VCaP (cell line): ENCODE results near the gene GRK4.
"Not testable (repeated sequence)": the region's sequence is repeated elsewhere in the genome, so short reads cannot be mapped to it uniquely, and the experiment has no call there.

Experiments used
- H3K27ac ChIP-seq: fragments of 450-650 bp; 2 replicates; pipeline ENCODE4 v1.5.1; 2017
- TF ChIP-seq, protein P1 (sequence below): fragments of 450-650 bp; conservative IDR thresholded peaks from 2 replicates; pipeline ENCODE4 v1.5.1; 2017; ENCODE audit warnings: mild to moderate bottlenecking, moderate library complexity

The GRK4 gene

DNA sequence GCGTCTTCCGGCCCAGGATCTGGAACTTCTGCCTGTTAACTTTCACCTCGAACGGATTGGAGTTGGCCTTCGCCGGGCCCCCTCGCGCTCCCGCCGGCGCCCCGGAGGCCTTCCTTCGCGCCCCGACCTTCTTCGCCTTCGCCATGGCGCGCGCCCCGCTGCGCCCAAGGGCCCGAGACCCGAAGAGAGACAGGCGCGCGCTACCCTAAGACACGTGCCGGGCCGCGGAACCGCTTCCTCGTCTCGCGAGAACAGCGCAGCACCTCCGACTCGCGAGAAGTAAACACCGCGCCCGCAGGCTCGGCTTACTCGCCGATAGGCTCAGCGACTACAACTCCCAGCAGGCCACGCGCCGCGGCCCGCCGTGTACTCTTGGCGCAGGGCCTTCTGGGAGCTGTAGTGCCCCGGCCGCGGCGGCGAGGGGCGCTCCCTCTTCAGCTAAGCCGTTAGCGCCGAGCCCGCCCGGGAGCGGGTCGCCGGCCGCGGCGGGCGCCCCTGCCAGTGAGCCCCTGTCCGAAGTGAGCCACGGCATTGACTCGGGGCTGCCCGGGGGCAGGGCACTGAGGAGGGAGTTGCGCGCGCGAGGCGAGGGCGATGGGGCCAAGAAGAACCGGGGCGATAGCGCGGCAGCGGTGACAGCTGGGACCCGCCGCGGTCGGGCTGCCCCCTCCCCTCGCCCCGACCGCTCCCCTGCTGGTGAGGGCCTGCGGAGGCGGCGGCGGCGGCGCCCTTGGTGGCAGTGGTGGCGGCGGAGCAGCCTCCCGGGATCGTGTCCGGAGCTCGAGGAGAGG, at the start of gene GRK4, which contains the start of gene NOP14:
GRK4 (plus strand) TSS at position 397 of the 791 bp plus-strand sequence. CDS start 500 bp downstream, outside the sequence.
NOP14 (minus strand) TSS at position 232 of the 791 bp plus-strand sequence; CDS start at position 145, 87 bp downstream.
- TF ChIP-seq, protein P1, sequence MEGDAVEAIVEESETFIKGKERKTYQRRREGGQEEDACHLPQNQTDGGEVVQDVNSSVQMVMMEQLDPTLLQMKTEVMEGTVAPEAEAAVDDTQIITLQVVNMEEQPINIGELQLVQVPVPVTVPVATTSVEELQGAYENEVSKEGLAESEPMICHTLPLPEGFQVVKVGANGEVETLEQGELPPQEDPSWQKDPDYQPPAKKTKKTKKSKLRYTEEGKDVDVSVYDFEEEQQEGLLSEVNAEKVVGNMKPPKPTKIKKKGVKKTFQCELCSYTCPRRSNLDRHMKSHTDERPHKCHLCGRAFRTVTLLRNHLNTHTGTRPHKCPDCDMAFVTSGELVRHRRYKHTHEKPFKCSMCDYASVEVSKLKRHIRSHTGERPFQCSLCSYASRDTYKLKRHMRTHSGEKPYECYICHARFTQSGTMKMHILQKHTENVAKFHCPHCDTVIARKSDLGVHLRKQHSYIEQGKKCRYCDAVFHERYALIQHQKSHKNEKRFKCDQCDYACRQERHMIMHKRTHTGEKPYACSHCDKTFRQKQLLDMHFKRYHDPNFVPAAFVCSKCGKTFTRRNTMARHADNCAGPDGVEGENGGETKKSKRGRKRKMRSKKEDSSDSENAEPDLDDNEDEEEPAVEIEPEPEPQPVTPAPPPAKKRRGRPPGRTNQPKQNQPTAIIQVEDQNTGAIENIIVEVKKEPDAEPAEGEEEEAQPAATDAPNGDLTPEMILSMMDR: peak; percentile 42
- H3K27ac ChIP-seq: peak within 1 kb of the TSS; percentile 91

DNA sequence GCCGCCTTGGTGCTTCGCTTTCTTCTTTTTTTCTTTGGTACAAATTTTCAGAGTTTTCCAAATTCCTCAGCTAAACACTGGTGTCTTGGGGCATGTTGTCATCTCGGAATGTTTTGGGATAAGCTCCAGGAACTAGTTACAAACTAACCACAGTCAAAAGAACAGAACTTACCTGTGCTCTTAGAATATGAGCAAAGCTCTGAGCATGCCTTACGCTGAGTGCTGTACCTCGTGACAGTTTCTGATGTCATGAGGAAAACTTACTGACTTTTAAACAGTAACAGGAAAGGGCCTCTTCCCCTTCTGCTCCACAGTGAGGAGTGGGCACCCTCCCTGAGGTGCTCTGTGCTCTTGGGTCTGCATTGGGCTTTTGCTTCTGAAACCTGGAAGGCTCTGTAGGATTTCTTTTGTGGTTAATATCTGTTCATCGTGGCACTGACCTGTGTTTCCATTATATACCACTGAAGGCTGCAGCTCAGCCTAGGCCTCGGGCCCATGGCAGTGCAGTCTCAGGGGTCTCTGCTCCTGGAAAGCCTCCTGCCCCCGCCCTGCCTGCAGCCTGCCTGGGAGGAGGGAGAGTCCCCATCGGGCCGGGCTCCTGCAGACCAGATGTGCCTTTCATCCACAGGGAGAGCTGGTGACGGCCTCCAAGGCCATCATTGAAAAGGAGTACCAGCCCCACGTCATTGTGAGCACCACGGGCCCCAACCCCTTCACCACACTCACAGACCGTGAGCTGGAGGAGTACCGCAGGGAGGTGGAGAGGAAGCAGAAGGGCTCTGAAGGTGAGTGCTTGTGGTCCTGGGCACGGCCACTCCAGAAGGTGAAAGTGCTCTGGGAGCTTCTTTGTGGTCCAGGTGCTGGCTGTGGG, 48.9 kb upstream of the GRK4 start:
- TF ChIP-seq, protein P1: no peak
- H3K27ac ChIP-seq: peak overlapping the region; percentile 32; the same call in 1 of the 2 replicates

DNA sequence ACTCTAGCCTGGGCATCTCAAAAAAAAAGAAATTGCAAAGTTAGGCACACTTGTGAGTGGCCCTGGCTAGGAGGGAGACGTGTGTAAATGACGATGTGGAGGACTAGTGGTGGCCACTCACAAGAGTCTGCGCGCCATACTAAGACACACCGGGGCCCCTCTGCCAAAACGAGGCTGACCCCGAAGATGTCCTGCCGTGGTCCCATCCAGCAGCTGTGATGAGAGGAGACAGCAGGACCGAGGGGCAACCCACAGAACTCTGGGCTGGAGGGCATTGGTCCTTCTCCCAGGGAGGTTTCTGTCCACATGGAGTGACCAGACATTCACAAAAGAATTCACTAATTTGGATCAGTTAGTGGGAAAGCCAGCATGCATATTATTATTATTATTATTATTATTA, 47.6 kb upstream of the GRK4 start:
- TF ChIP-seq, protein P1: no peak
- H3K27ac ChIP-seq: no peak overlapping the region

DNA sequence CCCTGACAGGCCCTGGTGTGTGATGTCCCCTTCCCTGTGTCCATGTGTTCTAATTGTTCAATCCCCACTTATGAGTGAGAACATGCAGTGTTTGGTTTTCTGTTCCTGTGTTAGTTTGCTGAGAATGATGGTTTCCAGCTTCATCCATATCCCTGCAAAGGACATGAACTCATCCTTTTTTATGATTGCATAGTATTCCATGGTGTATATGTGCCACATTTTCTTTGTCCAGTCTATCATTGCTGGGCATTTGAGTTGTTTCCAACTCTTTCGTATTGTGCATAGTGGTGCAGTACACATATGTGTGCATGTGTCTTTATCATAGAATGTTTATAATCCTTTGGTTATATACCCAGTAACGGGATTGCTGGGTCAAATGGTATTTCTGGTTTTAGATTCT, 46.7 kb upstream of the GRK4 start:
- H3K27ac ChIP-seq: not testable (repeated sequence)

DNA sequence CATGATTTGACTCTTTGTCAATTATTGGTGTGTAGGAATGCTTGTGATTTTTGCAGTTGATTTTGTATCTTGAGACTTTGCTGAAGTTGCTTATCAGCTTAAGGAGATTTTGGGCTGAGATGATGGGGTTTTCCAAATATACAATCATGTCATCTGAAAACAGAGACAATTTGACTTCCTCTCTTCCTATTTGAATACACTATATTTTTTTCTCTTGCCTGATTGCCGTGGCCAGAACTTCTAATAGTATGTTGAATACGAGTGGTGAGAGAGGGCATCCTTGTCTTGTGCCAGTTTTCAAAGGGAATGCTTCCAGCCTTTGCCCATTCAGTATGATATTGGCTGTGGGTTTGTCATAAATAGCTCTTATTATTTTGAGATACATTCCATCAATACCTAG, 45.1 kb upstream of the GRK4 start:
- H3K27ac ChIP-seq: not testable (repeated sequence)

DNA sequence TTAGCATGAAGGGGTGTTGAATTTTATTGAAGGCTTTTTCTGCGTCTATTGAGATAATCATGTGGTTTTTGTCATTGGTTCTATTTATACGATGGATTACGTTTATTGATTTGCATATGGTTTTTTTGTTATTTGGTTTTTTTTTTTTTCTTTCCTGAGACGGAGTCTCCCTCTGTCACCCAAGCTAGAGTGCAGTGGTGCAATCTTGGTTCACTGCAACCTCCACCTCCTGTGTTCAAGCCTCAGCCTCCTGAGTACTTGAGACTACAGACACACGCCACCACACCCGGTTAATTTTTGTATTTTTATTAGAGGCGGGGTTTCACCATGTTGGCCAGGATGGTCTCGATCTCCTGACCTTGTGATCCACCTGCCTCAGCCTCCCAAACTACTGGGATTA, 44.7 kb upstream of the GRK4 start:
- H3K27ac ChIP-seq: not testable (repeated sequence)

DNA sequence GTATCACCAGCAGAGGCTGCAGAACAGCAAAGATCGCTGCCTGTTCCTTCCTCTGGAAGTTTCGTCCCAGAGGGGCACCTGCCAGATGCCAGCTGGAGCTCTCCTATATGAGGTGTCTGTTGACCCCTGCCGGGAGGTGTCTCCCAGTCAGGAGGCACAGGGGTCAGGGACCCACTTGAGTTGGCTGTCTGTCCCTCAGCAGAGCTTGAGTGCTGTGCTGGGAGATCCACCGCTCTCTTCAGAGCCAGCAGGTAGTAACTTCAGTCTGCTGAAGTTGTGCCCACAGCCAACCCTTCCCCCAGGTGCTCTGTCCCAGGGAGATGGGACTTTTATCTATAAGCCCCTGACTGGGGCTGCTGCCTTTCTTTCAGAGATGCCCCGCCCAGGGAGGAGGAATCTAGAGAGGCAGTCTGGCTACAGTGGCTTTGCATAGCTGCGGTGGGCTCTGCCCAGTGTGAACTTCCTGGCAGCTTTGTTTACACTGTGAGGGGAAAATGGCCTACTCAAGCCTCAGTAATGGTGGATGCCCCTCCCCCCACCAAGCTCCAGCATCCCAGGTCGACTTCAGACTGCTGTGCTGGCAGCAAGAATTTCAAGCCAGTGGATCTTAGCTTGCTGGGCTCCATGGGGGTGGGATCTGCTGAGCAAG, 40.8 kb upstream of the GRK4 start:
- peak overlapping the region; percentile 69 for H3K27ac ChIP-seq

DNA sequence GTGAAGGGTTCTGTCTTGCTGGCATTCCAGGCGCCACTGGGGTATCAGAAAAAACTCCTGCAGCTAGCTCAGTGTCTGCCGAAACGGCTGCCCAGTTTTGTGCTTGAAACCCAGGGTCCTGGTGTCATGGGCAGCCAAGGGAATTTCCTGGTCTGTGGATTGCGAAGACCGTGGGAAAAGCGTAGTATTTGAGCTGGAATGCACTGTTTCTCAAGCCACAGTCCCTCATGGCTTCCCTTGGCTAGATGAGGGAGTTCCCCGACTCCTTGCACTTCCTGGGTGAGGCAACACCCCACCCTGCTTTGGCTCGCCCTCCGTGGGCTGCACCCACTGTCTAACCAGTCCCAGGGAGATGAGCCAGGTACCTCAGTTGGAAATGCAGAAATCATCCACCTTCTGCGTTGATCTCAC, 40.2 kb upstream of the GRK4 start:
- TF ChIP-seq, protein P1: no peak
- peak overlapping the region; percentile 69 for H3K27ac ChIP-seq

DNA sequence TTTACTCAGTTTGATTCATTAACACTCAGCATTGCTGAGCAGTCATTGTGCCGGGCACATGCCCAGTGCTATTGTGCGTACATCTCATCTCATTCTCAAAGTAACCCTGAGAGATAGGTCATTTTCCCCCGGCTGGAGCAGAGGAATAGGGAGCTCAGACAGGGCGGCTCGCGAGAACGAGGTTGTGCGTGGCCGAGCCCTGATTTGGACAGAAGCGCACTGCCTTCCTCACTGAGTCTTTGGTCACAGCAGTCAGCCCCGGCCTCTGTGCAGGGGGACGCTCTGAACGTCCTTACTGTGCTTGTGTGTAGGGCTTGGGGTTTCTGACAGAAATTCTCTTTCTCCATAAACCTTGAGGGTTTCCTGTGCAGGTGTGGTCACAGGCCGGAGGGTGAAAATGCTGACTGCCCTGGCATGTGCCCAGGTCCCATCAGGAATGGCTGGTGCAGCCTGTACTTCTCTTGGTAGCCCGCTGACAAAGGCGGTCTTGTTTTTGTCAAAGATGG, 39.6 kb upstream of the GRK4 start:
- TF ChIP-seq, protein P1: no peak
- H3K27ac ChIP-seq: peak overlapping the region; percentile 69
